B cell (primary cell): Measurements from ENCODE around the gene TBC1D14. TPM values are rescaled to one million over a fixed set of nuclear protein-coding genes. Genes with fewer than 3 reads are reported as not detected.

ENCODE experiments used
- ATAC-seq: fragments of 200-7000 bp; cut with Tn5 transposase; one replicate; pipeline ENCODE4 v1.10.0; 2021; ENCODE audit warnings: low read depth, mild to moderate bottlenecking, moderate number of reproducible peaks, moderate library complexity
- CTCF ChIA-PET: fragments of 350-600 bp; sonication (Branson Sonifier 250); formaldehyde crosslinking; loops from one replicate; lab custom pipeline; 2021; ENCODE audit warnings: antibody characterized with exemption, inconsistent platforms; lab: Charles Lee
- POLR2A ChIA-PET: fragments of 350-600 bp; sonication (Branson Sonifier 250); formaldehyde crosslinking; loops from one replicate; lab custom pipeline; 2021; ENCODE audit warnings: antibody characterized with exemption; lab: Charles Lee
- DNase-seq: peaks from one replicate; pipeline ENCODE4 v3.0.0; 2013
- H2AFZ ChIP-seq: 2 replicates; pipeline ENCODE4 v1.6.1; 2012; ENCODE audit warnings: mild to moderate bottlenecking, low read depth, low read length; ENCODE audit not compliant: insufficient read depth, poor library complexity, severe bottlenecking
- H3K27ac ChIP-seq, 2 donors: 1 replicate in 1 of 2; 2 replicates in 1 of 2; pipeline ENCODE4 v1.5.1; 2012 to 2013; ENCODE audit warnings: low read length in 2 of 2, mild to moderate bottlenecking in 2 of 2, moderate library complexity in 1 of 2
- H3K27me3 ChIP-seq, 4 experiments: fragments of 200-600 bp in 1 of 4; sonication (generic) in 1 of 4; replicated peaks in 1 of 4; 1 replicate in 2 of 4; 2 replicates in 2 of 4; pipeline versions ENCODE4 v1.6.1 to v1.7.0; 2013 to 2016; ENCODE audit warnings: low read length in 3 of 4, mild to moderate bottlenecking in 2 of 4, mixed read lengths in 1 of 4, moderate library complexity in 1 of 4; ENCODE audit not compliant: insufficient read depth in 4 of 4, control insufficient read depth in 3 of 4; ENCODE audit errors: control extremely low read depth in 1 of 4
- H3K36me3 ChIP-seq, 2 experiments: replicated peaks in 1 of 2; 1 replicate in 1 of 2; 2 replicates in 1 of 2; pipeline versions ENCODE4 v1.6.1 to v1.7.1; 2013; ENCODE audit warnings: low read length in 1 of 2; ENCODE audit not compliant: insufficient read depth in 2 of 2, control insufficient read depth in 1 of 2; ENCODE audit errors: control extremely low read depth in 1 of 2, extremely low read depth in 1 of 2
- H3K4me1 ChIP-seq, 2 donors: fragments of 200-600 bp in 1 of 2; sonication (generic) in 1 of 2; 1 replicate in 1 of 2; 2 replicates in 1 of 2; pipeline versions ENCODE4 v1.5.1 to v1.6.1; 2013 to 2017; ENCODE audit warnings: low read length in 2 of 2; ENCODE audit not compliant: control insufficient read depth in 2 of 2, insufficient read depth in 2 of 2
- H3K4me2 ChIP-seq: replicated peaks from 2 replicates; pipeline ENCODE3; 2012; ENCODE audit warnings: mild to moderate bottlenecking, low read depth, low read length; ENCODE audit not compliant: poor library complexity, severe bottlenecking
- H3K4me3 ChIP-seq, 5 experiments: fragments of 200-600 bp in 1 of 5; sonication (generic) in 1 of 5; 1 replicate in 3 of 5; 2 replicates in 2 of 5; pipeline versions ENCODE4 v1.5.1 to v1.7.0; 2011 to 2016; ENCODE audit warnings: low read length in 4 of 5, mild to moderate bottlenecking in 4 of 5, low read depth in 2 of 5, control low read depth in 1 of 5, moderate library complexity in 1 of 5; ENCODE audit not compliant: insufficient read depth in 1 of 5; ENCODE audit errors: control extremely low read depth in 1 of 5, extremely low read depth in 1 of 5
- H3K79me2 ChIP-seq: fragments of 200-600 bp; sonication (generic); one replicate; pipeline ENCODE4 v1.6.0; 2016; ENCODE audit warnings: low read length; ENCODE audit not compliant: control insufficient read depth, insufficient read depth
- H3K9ac ChIP-seq: fragments of 200-600 bp; sonication (generic); 2 replicates; pipeline ENCODE4 v1.6.1; 2017; ENCODE audit warnings: mild to moderate bottlenecking, low read length, moderate library complexity
- H3K9me3 ChIP-seq, 3 donors: one replicate each; pipeline versions ENCODE4 v1.6.1 to v1.7.1; 2013; ENCODE audit warnings: low read length in 2 of 3; ENCODE audit not compliant: control insufficient read depth in 2 of 3, insufficient read depth in 1 of 3; ENCODE audit errors: control extremely low read depth in 1 of 3
- H4K20me1 ChIP-seq: 2 replicates; pipeline ENCODE4 v1.6.0; 2012; ENCODE audit warnings: mild to moderate bottlenecking, low read length; ENCODE audit not compliant: insufficient read depth, control insufficient read depth, poor library complexity, severe bottlenecking
- H3K27ac Mint-ChIP-seq: one replicate; pipeline ENCODE4 v1.8.0; 2021; ENCODE audit warnings: mixed read lengths
- H3K27me3 Mint-ChIP-seq: one replicate; pipeline ENCODE4 v1.8.0; 2021; ENCODE audit warnings: mixed read lengths
- H3K4me1 Mint-ChIP-seq: one replicate; pipeline ENCODE4 v1.8.0; 2021; ENCODE audit warnings: mixed read lengths
- H3K4me3 Mint-ChIP-seq: one replicate; pipeline ENCODE4 v1.8.0; 2021; ENCODE audit warnings: mixed read lengths
- H3K9me3 Mint-ChIP-seq: one replicate; pipeline ENCODE4 v1.8.0; 2022; ENCODE audit warnings: mixed read lengths; ENCODE audit not compliant: insufficient read depth
- CTCF ChIP-seq: fragments of 200-600 bp; IDR thresholded peaks from one replicate; pipeline ENCODE4 v1.8.0; 2022; ENCODE audit warnings: antibody characterized with exemption, mild to moderate bottlenecking
- EZH2 ChIP-seq: IDR thresholded peaks from 2 replicates; pipeline ENCODE4 v1.6.1; 2012; ENCODE audit warnings: borderline replicate concordance, low read depth, mild to moderate bottlenecking, moderate library complexity, low read length; ENCODE audit not compliant: insufficient read depth, poor library complexity, severe bottlenecking
- WGBS: methylation state at CpG from one replicate; pipeline ENCODE4 v1.1.5; 2013; ENCODE audit warnings: missing lambda C conversion rate; ENCODE audit not compliant: insufficient coverage; 5-methylcytosine and 5-hydroxymethylcytosine counted together
- intact Hi-C: fragments of 100-400 bp; cut with micrococcal nuclease; formaldehyde crosslinking; loops from one replicate; pipeline ENCODE4 v1.10.0; 2022
- polyA plus RNA-seq: library from polyadenylated mRNA; depleted of rRNA; stranded (reverse); fragments of >200 nt; gene quantifications from 2 replicates; pipeline ENCODE4 v1.2.3, GENCODE V29; 2012
- total RNA-seq, 2 donors: library from RNA; stranded (reverse); fragments of 120-200 nt in 1 of 2; gene quantifications; 1 replicate in 1 of 2; 2 replicates in 1 of 2; pipeline versions ENCODE4 v1.2.3 to v1.2.4, GENCODE V29; 2013 to 2022

The TBC1D14 gene
- total and polyA plus RNA-seq, 2 donors (not counting 1 experiment from before 2014, with no cell fraction given), result 21.9 to 42.0 TPM

GRCh38 chr4:7062816-7063215 lies 153.2 kb downstream of the TBC1D14 start:
- Histone ChIP-seq H3K9ac (no peak overlapping the region), H3K36me3 (peaks cover 2 to 45% of the 10 kb centered on the region in 2 experiments), H3K4me1 (peaks cover 17 to 28% of the 10 kb centered on the region in 2 donors), H3K4me2 (no peak overlapping the region), H4K20me1 (peaks cover 74% of the 10 kb centered on the region), H3K27ac (no peak overlapping the region), H3K79me2 (peaks cover 34% of the 10 kb centered on the region), H3K4me3 (no peak overlapping the region), H3K27me3 (no peaks in the 10 kb centered on the region), H3K9me3 (no peaks in the 10 kb centered on the region), H2AFZ (no peak overlapping the region)
- Mint-ChIP-seq H3K27me3 (no peaks in the 10 kb centered on the region), H3K4me1 (peaks cover 35% of the 10 kb centered on the region), H3K27ac (no peak overlapping the region), H3K9me3 (no peaks in the 10 kb centered on the region), H3K4me3 (no peak overlapping the region)
- POLR2A ChIA-PET, result no interaction called here
- WGBS, result no CpG with 5 or more reads among the region's 4 CpGs
- TF ChIP-seq CTCF (no peak), EZH2 (no peak)
- intact Hi-C loops, result no loop called here
- ATAC-seq (no peak), DNase-seq (no peak)
- CTCF ChIA-PET, result interaction anchor here (0.6 to 11.2 kb wide), 6 partner anchors 10 to 388 kb away, joined by 3 to 164 read pairs (median 3); partner anchors contain the start of genes MRFAP1L1 and TADA2B

GRCh38 chr4:7063362-7063761 lies 153.7 kb downstream of the TBC1D14 start:
- Mint-ChIP-seq H3K9me3 (no peaks in the 10 kb centered on the region), H3K27me3 (no peaks in the 10 kb centered on the region), H3K27ac (no peak overlapping the region), H3K4me1 (peaks cover 38% of the 10 kb centered on the region), H3K4me3 (no peak overlapping the region)
- no peak overlapping the region for H3K9ac ChIP-seq
- no peak overlapping the region for H3K27ac ChIP-seq
- TF ChIP-seq CTCF, result no peak
- no peak for TF ChIP-seq EZH2
- H4K20me1 ChIP-seq, result peaks cover 75% of the 10 kb centered on the region
- H3K79me2 ChIP-seq, result peaks cover 35% of the 10 kb centered on the region
- intact Hi-C loops, result no loop called here
- ChIA-PET POLR2A (no interaction called here), CTCF (interaction anchor here (1.1 to 11.2 kb wide), 5 partner anchors 10 to 353 kb away, joined by 3 to 164 read pairs (median 3); partner anchors contain the start of genes MRFAP1L1 and TADA2B)
- 97% methylated on average over 4 of the region's 4 CpGs for WGBS
- H3K36me3 ChIP-seq, result peaks cover 2 to 45% of the 10 kb centered on the region in 2 experiments
- H3K4me1 ChIP-seq, result peaks cover 17 to 26% of the 10 kb centered on the region in 2 donors
- no peaks in the 10 kb centered on the region for H3K9me3 ChIP-seq
- H3K4me3 ChIP-seq, result no peak overlapping the region
- DNase-seq (no peak), ATAC-seq (no peak)
- H3K27me3 ChIP-seq, result no peaks in the 10 kb centered on the region
- H3K4me2 ChIP-seq, result no peak overlapping the region
- no peak overlapping the region for H2AFZ ChIP-seq
